NT2/D1 (cell line): ENCODE results near the gene GMDS.

Source experiments
- DNase-seq: peaks from one replicate; pipeline ENCODE4 v3.0.0-alpha.2; 2011; ENCODE audit warnings: low read depth, low spot score
- H3K27me3 ChIP-seq: 2 replicates; pipeline ENCODE4 v1.6.0; 2011; ENCODE audit warnings: mild to moderate bottlenecking; ENCODE audit not compliant: insufficient read length, insufficient read depth
- H3K36me3 ChIP-seq: 2 replicates; pipeline ENCODE4 v1.6.1; 2011; ENCODE audit warnings: mild to moderate bottlenecking, low read length, mixed read lengths; ENCODE audit not compliant: insufficient read depth, insufficient read length
- H3K4me1 ChIP-seq: 2 replicates; pipeline ENCODE4 v1.5.1; 2011; ENCODE audit not compliant: insufficient read depth, insufficient read length
- H3K4me3 ChIP-seq: 2 replicates; pipeline ENCODE4 v1.5.1; 2011; ENCODE audit warnings: low read depth; ENCODE audit not compliant: insufficient read length
- H3K9ac ChIP-seq: 2 replicates; pipeline ENCODE4 v1.6.0; 2011; ENCODE audit warnings: low read depth; ENCODE audit not compliant: insufficient read length
- H3K9me3 ChIP-seq: 2 replicates; pipeline ENCODE4 v1.5.1; 2011; ENCODE audit warnings: mild to moderate bottlenecking, low read length; ENCODE audit not compliant: insufficient read depth
- SUZ12 ChIP-seq: IDR thresholded peaks from 2 replicates; pipeline ENCODE4 v1.6.1; 2011; ENCODE audit not compliant: insufficient read length, insufficient read depth; ENCODE audit errors: extremely low read depth
- YY1 ChIP-seq: IDR thresholded peaks from 2 replicates; pipeline ENCODE4 v1.6.1; 2011; ENCODE audit not compliant: insufficient read length, insufficient read depth
- ZNF274 ChIP-seq: IDR thresholded peaks from 2 replicates; pipeline ENCODE4 v1.6.1; 2011; ENCODE audit warnings: mild to moderate bottlenecking, low read depth, low read length

The GMDS gene

GRCh38 chr6:2047855-2048254 is 197.6 kb downstream of the GMDS start:
- H3K9me3 ChIP-seq = no peaks in the 10 kb centered on the region
- H3K9ac ChIP-seq = no peak overlapping the region
- no peaks in the 10 kb centered on the region for H3K36me3 ChIP-seq
- no peaks in the 10 kb centered on the region for H3K27me3 ChIP-seq
- no peak for TF ChIP-seq YY1
- TF ChIP-seq SUZ12 = no peak
- TF ChIP-seq ZNF274 = no peak
- no peak overlapping the region for H3K4me3 ChIP-seq
- no peaks in the 10 kb centered on the region for H3K4me1 ChIP-seq
- no peak for DNase-seq

GRCh38 chr6:2044192-2044591 is 201.2 kb downstream of the GMDS start:
- H3K36me3 ChIP-seq = no peaks in the 10 kb centered on the region
- H3K9ac ChIP-seq = no peak overlapping the region
- H3K9me3 ChIP-seq = no peaks in the 10 kb centered on the region
- TF ChIP-seq YY1 (no peak), SUZ12 (no peak), ZNF274 (no peak)
- no peaks in the 10 kb centered on the region for H3K4me1 ChIP-seq
- DNase-seq = no peak
- no peak overlapping the region for H3K4me3 ChIP-seq
- H3K27me3 ChIP-seq = no peaks in the 10 kb centered on the region

- no peak overlapping the region for H3K4me3 ChIP-seq
- no peak for DNase-seq
- no peaks in the 10 kb centered on the region for H3K36me3 ChIP-seq
These were observed 202.3 kb downstream of the GMDS start for GRCh38 chr6:2042956-2043648.

GRCh38 chr6:2038092-2038491 is 207.3 kb downstream of the GMDS start:
- no peak for TF ChIP-seq SUZ12
- TF ChIP-seq YY1 = no peak
- no peak for TF ChIP-seq ZNF274
- H3K9me3 ChIP-seq = no peaks in the 10 kb centered on the region
- H3K4me1 ChIP-seq = no peaks in the 10 kb centered on the region
- H3K36me3 ChIP-seq = no peaks in the 10 kb centered on the region
- H3K27me3 ChIP-seq = no peaks in the 10 kb centered on the region
- no peak overlapping the region for H3K9ac ChIP-seq
- H3K4me3 ChIP-seq = no peak overlapping the region
- no peak for DNase-seq

More at GRCh38 chr6:2042956-2043648, 202.3 kb downstream of the GMDS start:
- no peaks in the 10 kb centered on the region for H3K4me1 ChIP-seq
- H3K27me3 ChIP-seq = no peaks in the 10 kb centered on the region
- TF ChIP-seq ZNF274 (no peak), SUZ12 (no peak), YY1 (no peak)
- H3K9ac ChIP-seq = no peak overlapping the region
- H3K9me3 ChIP-seq = no peaks in the 10 kb centered on the region

GRCh38 chr6:2037237-2037926 is 208.0 kb downstream of the GMDS start:
- no peak for DNase-seq

GRCh38 chr6:2036710-2037023 is 208.7 kb downstream of the GMDS start:
- Histone ChIP-seq H3K9me3 (no peaks in the 10 kb centered on the region), H3K27me3 (no peaks in the 10 kb centered on the region), H3K9ac (no peak overlapping the region), H3K4me3 (no peak overlapping the region), H3K4me1 (no peaks in the 10 kb centered on the region), H3K36me3 (no peaks in the 10 kb centered on the region)
- TF ChIP-seq SUZ12 (no peak), ZNF274 (no peak), YY1 (no peak)
- no peak for DNase-seq

More at GRCh38 chr6:2037237-2037926, 208.0 kb downstream of the GMDS start:
- Histone ChIP-seq H3K27me3 (no peaks in the 10 kb centered on the region), H3K9me3 (no peaks in the 10 kb centered on the region), H3K4me1 (no peaks in the 10 kb centered on the region), H3K9ac (no peak overlapping the region), H3K4me3 (no peak overlapping the region), H3K36me3 (no peaks in the 10 kb centered on the region)
- TF ChIP-seq YY1 (no peak), SUZ12 (no peak), ZNF274 (no peak)
